Measurements from ENCODE around the gene NRF1.
"Not testable (repeated sequence)": the region's sequence is repeated elsewhere in the genome, so short reads cannot be mapped to it uniquely, and the experiment has no call there.

NRF1 gene

DNA sequence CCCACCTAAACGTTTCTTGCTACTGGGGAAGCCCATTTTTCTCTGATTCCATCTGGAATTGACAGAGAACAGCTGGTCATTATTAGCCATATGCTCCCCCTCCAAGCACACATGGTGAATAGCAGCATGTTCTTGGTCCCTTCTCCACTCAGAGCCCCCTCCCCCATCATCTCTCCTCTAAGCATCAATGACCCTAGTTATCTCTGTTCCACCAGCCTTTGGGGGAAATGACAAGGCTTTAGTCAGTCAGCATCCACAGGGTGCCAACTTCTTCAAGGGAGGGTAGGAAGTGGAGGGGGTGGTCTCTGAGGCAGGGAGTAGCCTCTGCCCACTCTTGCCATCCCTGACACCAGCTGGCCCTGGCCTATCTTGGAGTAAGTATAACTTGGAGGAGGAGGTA is 178.1 kb downstream of the NRF1 start:
- H3K4me3 ChIP-seq (ENCODE audit: low read depth, low read length) = no peak overlapping the region
- no peaks in the 10 kb centered on the region for H3K36me3 ChIP-seq (ENCODE audit: control insufficient read depth, insufficient read depth, low read length)
- no peaks in the 10 kb centered on the region for H3K9me3 ChIP-seq (ENCODE audit: control insufficient read depth, low read length)
- no peak overlapping the region for H2AFZ ChIP-seq
- TF ChIP-seq, protein P1, sequence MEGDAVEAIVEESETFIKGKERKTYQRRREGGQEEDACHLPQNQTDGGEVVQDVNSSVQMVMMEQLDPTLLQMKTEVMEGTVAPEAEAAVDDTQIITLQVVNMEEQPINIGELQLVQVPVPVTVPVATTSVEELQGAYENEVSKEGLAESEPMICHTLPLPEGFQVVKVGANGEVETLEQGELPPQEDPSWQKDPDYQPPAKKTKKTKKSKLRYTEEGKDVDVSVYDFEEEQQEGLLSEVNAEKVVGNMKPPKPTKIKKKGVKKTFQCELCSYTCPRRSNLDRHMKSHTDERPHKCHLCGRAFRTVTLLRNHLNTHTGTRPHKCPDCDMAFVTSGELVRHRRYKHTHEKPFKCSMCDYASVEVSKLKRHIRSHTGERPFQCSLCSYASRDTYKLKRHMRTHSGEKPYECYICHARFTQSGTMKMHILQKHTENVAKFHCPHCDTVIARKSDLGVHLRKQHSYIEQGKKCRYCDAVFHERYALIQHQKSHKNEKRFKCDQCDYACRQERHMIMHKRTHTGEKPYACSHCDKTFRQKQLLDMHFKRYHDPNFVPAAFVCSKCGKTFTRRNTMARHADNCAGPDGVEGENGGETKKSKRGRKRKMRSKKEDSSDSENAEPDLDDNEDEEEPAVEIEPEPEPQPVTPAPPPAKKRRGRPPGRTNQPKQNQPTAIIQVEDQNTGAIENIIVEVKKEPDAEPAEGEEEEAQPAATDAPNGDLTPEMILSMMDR (IDR thresholded peaks at IDR 0.05) = no peak
- no peak overlapping the region for H3K27ac ChIP-seq
- H3K9ac ChIP-seq = no peak overlapping the region
- H3K27me3 ChIP-seq (ENCODE audit: control insufficient read depth, insufficient read depth, low read length) = peaks cover 4% of the 10 kb centered on the region
- H3K79me2 ChIP-seq = no peaks in the 10 kb centered on the region
- H3K4me1 ChIP-seq = peaks cover 6% of the 10 kb centered on the region
- no peak overlapping the region for H3K4me2 ChIP-seq (ENCODE audit: low read length)

DNA sequence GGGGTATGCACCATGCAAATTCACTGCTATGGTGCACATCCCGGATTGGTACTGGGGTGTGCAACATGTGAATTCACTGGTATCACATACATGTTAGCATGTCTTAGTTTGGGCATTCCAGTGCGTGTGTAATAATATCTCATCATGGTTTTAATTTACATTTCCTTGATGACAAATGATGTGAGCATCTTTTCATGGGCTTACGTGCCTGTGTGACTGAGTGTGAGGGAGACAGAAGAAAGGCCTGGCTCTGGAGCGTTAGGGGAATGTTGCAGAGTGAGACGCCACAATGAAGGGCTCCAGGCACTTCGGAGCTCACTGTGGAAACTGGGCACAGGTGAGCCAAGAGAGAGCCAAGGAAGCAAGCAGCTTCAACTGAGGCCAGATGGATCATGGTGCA is 178.6 kb downstream of the NRF1 start:
- H3K27ac ChIP-seq = no peak overlapping the region
- no peaks in the 10 kb centered on the region for H3K79me2 ChIP-seq
- no peaks in the 10 kb centered on the region for H3K27me3 ChIP-seq (ENCODE audit: control insufficient read depth, insufficient read depth, low read length)
- no peak overlapping the region for H3K9ac ChIP-seq
- H2AFZ ChIP-seq = no peak overlapping the region
- no peak overlapping the region for H3K4me3 ChIP-seq (ENCODE audit: low read depth, low read length)
- peaks cover 1% of the 10 kb centered on the region for H3K4me1 ChIP-seq
- TF ChIP-seq, protein P1 (IDR thresholded peaks at IDR 0.05) = no peak
- no peaks in the 10 kb centered on the region for H3K36me3 ChIP-seq (ENCODE audit: control insufficient read depth, insufficient read depth, low read length)
- no peaks in the 10 kb centered on the region for H3K9me3 ChIP-seq (ENCODE audit: control insufficient read depth, low read length)
- H3K4me2 ChIP-seq (ENCODE audit: low read length) = no peak overlapping the region

DNA sequence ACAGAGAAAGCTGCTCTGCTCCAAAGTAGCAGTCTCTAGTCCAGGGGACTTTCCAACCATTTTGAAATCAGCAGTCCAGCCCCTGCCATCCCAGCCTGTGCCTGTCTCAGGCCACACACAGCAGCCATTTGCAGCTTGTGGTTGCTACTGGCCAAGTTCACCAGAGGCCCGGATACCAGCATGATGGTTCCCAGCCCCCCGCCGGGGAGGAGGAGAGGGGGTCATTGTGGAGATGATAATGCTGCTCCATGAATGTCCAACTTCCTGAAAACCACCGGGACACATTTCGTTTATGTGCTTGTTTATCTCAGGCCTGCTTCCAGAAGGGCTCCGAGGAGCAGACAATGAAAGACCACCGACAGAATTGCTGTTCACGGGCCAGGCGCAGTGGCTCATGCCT is 181.2 kb downstream of the NRF1 start:
- Histone ChIP-seq H2AFZ (no peak overlapping the region), H3K4me2 (ENCODE audit: low read length) (no peak overlapping the region), H3K9me3 (ENCODE audit: control insufficient read depth, low read length) (no peaks in the 10 kb centered on the region), H3K4me1 (no peaks in the 10 kb centered on the region), H3K27me3 (ENCODE audit: control insufficient read depth, insufficient read depth, low read length) (no peaks in the 10 kb centered on the region), H3K36me3 (ENCODE audit: control insufficient read depth, insufficient read depth, low read length) (no peaks in the 10 kb centered on the region), H3K4me3 (ENCODE audit: low read depth, low read length) (no peak overlapping the region), H3K79me2 (no peaks in the 10 kb centered on the region), H3K9ac (no peak overlapping the region), H3K27ac (no peak overlapping the region)
- TF ChIP-seq, protein P1 (IDR thresholded peaks at IDR 0.05) = no peak

DNA sequence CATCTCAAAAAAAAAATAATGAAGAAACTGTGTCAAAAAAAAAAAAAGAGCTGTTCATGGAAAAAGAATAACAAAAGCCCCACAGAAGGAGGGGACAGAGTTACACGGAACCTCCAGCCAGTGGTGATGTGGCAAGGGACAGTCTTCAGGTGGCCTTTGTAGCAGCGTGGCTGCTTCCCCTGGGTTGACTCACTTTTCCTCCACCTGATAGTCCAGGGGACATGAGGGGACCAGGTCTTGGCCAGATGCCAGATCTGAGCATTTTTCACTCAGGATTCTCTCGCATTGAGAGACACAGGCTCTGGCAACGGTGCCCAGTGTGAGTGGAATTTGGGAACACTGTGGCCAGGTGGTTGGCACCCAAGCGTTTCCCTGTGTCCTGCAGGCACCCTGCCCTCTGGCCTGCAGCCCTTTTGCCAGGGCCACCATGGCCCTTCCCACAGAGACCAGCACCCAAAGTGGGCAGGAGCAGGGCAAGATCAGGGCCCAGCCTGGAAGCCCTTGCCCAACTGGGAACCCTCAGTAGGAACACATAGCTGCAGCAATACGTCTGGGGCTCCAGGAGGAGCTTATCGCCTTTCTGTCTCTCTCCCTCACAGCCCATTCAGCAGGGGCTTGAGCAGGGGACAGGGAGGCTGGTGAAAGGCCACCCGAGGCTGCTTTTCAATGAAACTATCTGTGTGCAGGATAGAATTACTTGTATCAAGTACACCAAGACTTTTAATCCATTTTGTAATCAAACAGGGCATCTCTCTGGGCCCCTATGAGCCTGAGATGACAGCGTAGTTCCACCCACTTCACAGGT is 182.2 kb downstream of the NRF1 start:
- no peaks in the 10 kb centered on the region for H3K4me1 ChIP-seq
- TF ChIP-seq, protein P1 (IDR thresholded peaks at IDR 0.05) = no peak

DNA sequence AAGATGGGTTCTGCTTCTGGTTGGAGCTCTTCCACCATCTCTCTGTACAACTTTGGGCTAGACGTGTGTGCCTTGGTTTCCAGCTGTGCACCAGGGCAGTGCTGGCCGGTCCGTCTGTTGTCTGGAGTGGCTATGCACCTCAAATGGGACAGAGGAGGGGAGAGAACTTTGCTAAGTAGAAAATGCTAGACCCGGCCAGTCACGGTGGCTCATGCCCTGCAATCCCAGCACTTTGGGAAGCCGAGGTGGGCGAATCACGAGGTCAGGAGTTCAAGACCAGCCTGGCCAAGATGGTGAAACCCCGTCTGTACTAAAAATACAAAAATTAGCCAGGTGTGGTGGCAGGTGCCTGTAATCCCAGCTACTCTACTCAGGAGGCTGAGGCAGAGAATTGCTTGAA is 182.9 kb downstream of the NRF1 start:
- H3K27me3 ChIP-seq (ENCODE audit: control insufficient read depth, insufficient read depth, low read length); H3K4me3 ChIP-seq (ENCODE audit: low read depth, low read length); H3K9ac ChIP-seq; H2AFZ ChIP-seq; H3K79me2 ChIP-seq; H3K27ac ChIP-seq; H3K4me2 ChIP-seq (ENCODE audit: low read length); H3K4me1 ChIP-seq; H3K36me3 ChIP-seq (ENCODE audit: control insufficient read depth, insufficient read depth, low read length); H3K9me3 ChIP-seq (ENCODE audit: control insufficient read depth, low read length): not testable (repeated sequence)

More for the DNA sequence above, 182.2 kb downstream of the NRF1 start:
- H3K36me3 ChIP-seq (ENCODE audit: control insufficient read depth, insufficient read depth, low read length) = no peaks in the 10 kb centered on the region
- no peak overlapping the region for H3K27ac ChIP-seq
- H3K27me3 ChIP-seq (ENCODE audit: control insufficient read depth, insufficient read depth, low read length) = no peaks in the 10 kb centered on the region
- no peaks in the 10 kb centered on the region for H3K9me3 ChIP-seq (ENCODE audit: control insufficient read depth, low read length)
- no peak overlapping the region for H3K9ac ChIP-seq
- no peak overlapping the region for H3K4me3 ChIP-seq (ENCODE audit: low read depth, low read length)
- no peak overlapping the region for H3K4me2 ChIP-seq (ENCODE audit: low read length)
- H2AFZ ChIP-seq = no peak overlapping the region
- H3K79me2 ChIP-seq = no peaks in the 10 kb centered on the region
